KBM-7 (cell line): ENCODE measurements around the gene TRIO.

ENCODE experiments used
- DNase-seq: peaks from one replicate; pipeline ENCODE4 v3.0.0-alpha.2; 2015
- in situ Hi-C: fragments of 300-500 bp; cut with MboI; formaldehyde crosslinking; loops from 2 replicates; pipeline ENCODE4 v1.14.3; 2020; ENCODE audit warnings: low sequenced_read_pairs, low pct_unique_long_range_greater_than_20kb, mixed read lengths

TRIO gene

GRCh38 chr5:14348142-14348541 lies 205.0 kb downstream of the TRIO start:
- in situ Hi-C loops = no loop called here
- DNase-seq = no peak

DNA sequence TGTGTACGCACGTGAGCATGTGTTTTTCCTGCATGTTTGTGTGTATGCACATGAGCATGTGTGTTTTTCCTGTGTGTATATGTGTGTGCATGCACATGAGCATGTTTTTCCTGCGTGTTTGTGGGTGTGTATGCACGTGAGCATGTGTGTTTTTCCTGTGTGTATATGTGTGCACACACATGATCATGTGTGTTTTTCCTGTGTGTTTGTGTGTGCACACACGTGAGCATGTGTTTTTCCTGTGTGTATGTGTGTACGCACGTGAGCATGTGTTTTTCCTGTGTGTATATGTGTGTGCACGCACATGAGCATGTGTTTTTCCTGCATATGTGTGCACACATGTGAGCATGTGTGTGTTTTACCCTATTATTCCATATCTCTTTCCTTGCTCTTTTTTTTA lies 205.9 kb downstream of the TRIO start:
- no peak for DNase-seq
- in situ Hi-C loops = no loop called here

GRCh38 chr5:14351086-14351661 lies 208.0 kb downstream of the TRIO start:
- peak; percentile 53 for DNase-seq
- in situ Hi-C loops = no loop called here

DNA sequence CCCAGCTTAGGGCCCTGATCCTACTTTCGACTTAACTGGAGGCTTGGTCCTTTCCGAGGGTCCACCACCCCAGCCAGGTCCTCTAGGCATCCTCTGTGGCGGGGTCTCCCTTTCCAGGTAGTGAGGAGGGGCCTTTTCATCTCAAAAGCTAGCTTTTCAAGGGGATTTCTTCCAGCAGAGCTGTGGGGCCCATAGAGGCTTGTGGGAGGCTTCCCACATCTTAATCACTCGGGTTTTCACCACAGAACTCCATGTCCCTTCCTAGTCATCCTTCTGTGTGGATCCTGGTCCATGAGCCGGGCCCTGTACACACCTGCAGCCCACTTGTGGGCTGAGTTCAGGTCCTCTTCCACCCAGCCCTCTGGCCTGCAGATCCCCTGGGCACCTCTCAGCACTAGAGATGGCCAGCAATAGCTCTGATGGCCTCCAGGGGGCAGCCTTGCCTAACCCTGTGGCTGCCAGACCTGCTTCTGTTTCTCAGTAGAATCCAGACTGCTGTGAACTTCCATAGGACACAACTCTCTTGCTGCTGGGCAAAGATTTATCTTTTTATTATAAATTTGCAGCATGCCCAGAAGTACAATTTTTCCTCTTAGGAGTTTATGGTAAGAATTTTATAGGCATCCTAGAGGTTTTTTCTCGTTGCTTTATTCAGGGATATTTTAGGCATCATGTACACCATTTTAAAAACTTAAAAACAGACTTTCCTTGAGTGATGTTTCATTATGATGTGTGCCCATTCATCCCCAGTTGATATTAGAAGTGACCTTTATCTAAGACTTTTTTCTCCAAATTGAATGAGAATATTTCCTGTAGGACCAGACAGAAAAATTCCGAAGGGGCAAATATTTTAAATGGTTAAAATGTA lies 208.9 kb downstream of the TRIO start:
- peak; percentile 72 for DNase-seq
- in situ Hi-C loops = no loop called here

GRCh38 chr5:14353726-14354474 lies 210.8 kb downstream of the TRIO start:
- in situ Hi-C loops = no loop called here
- no peak for DNase-seq

- in situ Hi-C loops = no loop called here
- DNase-seq = no peak
These were observed 212.2 kb downstream of the TRIO start for GRCh38 chr5:14355391-14355790.

DNA sequence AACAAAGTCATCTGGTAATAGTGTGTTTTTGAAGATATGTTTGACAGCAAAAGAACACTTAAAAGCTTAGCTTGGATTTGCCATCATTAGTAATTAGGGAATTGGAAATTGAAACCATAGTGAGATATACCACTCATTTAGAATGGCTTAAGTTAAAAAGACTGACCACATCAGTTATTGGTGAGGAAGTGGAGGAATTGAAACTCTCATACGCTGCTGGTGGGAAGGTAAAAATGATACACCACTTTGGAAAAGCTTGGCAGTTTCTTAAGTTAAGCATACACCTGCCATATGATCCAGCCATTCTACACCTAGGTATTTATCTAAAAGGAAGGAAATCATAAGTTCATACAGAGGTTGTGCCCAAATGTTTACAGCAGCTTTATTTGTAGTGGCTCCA lies 213.2 kb downstream of the TRIO start:
- no peak for DNase-seq
- in situ Hi-C loops = no loop called here

- no peak for DNase-seq
- in situ Hi-C loops = no loop called here
These were observed 214.3 kb downstream of the TRIO start for GRCh38 chr5:14357441-14357840.

DNA sequence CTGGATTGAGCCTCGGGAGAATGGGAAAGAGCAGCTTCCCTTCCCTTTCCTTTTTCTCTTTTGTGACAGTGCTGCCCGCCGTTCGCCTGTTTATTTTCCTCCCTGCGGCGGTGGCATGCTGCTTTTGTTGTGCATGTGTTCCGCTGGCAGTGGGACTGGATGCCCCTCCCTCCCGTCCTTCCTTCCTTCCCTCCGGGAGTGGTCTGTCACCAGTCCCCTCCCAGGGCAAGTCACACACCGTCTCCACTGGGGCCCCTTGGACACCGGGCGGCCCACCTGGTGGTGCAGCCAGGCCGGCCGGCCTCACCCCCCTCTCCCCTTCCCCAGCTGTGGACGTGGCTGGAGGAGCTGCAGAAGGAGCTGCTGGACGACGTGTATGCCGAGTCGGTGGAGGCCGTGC lies 214.7 kb downstream of the TRIO start:
- no peak for DNase-seq
- in situ Hi-C loops = no loop called here

GRCh38 chr5:14358536-14358935 lies 215.4 kb downstream of the TRIO start:
- DNase-seq = no peak
- in situ Hi-C loops = no loop called here

DNA sequence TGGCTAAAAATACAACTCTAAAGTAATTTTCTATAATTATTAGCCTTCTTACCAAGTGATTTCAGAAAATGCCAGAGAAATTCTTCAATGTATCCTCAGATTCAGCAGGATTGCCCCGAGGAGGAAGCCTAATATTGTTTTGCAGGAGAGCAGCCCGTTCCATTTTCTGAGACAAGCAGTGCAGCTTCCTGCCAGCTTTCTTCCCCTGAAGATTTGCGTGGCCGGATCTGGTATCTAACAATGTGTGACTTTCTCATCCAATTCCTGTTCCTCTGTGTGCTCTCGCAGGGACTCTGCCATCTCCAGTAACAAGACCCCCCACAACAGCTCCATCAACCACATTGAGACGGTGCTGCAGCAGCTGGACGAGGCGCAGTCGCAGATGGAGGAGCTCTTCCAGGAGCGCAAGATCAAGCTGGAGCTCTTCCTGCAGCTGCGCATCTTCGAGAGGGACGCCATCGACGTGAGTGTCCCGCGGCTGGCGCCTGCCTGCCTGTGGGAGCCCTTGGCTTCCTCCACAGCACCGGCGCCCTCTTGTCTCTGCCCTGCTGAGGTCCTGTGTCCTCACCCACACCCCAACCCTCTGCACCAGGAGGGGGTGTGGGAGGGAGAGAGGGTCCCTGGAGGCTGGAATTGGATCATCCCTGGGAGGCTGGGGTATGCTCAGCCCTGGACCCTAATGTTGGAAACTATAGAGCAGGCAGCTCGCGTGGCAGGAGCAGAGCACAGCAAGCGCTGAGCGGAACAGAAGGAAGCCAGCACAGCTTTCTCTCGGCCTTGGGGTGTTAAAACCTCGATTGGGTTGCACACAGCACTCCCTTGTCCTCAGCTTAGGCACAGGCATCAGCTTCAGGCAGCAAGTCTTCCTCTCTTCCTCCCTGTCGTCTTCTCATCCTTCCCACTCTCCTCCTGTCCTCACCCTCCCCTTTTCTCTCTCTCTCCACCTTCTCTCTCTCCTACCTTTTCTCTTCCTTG lies 216.2 kb downstream of the TRIO start:
- in situ Hi-C loops = no loop called here
- no peak for DNase-seq

- in situ Hi-C loops = no loop called here
- peak; percentile 25 for DNase-seq
These were observed 219.3 kb downstream of the TRIO start for GRCh38 chr5:14362491-14362890.

- DNase-seq = peak; percentile 35
- in situ Hi-C loops = no loop called here
These were observed 221.0 kb downstream of the TRIO start for GRCh38 chr5:14364096-14364495.

DNA sequence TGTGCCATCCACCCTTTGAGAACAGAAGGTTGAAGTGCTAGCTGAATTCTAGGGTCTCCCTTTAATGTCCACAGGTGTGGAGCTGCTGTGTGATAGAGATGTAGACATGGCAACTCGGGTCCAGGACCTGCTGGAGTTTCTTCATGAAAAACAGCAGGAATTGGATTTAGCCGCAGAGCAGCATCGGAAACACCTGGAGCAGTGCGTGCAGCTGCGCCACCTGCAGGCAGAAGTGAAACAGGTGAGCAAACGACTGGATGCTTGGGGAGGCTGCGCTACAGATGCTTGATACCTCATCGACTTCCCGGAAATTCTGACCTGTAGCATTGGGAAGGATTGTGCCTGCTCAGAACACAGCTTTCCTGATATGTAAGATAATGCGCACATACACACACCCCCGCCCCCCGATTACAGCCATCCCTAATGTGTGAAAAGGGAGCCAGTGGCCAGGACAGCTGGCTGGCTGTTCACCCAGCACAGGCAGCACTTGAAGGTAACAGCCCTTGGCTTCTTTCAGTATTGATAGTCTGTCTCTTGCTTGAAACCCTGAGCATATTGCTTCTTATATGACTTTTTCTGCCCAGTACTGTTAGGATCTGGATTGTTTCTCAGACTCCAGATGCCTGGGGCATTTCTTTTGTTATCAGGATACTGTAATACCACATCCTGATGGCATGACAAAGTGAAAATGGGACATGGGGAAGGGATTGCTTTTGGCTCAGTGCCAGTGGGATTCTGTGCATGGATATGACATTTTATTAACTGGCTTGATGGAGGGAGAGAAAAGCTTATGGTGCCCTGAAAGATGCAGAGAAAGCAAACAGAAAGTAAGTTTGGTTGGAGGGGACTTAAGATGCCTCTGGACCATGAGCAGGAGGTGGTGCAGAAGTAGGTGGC lies 221.7 kb downstream of the TRIO start:
- no peak for DNase-seq
- in situ Hi-C loops = no loop called here

GRCh38 chr5:14365831-14366430 lies 222.8 kb downstream of the TRIO start:
- in situ Hi-C loops = no loop called here
- peak; percentile 34 for DNase-seq

DNA sequence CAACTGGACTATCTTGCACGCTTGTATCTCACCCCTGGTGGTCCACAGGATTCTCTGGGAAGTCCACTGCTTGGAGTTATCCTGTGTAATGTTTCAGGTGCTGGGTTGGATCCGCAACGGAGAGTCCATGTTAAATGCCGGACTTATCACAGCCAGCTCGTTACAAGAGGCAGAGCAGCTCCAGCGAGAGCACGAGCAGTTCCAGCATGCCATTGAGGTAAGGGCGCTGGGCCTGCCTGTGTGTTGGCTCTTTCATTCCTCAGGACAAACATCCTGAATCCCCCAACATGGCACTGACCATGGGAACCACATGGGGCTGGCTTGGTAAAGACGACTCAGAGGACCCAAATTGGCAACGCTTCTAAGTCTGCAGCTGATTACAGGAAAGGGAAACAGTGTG lies 223.6 kb downstream of the TRIO start:
- in situ Hi-C loops = no loop called here
- no peak for DNase-seq

DNA sequence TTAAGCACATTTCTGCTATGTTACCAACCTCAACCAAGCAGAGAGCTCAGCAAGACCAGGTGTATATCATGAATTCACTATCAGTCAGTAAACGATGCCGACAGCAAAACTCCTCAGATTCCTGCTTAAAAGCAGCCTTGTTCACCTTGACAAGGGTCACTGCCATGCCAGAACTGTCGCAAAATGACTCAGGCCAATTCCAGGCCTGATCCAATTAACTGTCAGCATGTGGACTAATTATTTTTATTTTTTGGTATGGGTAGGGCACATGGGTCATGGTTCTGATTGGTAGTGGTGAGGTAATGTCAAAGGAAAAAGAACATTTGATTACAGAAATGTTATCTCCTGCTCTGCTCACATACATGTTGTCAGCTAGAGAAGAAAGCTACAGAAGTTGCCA lies 224.2 kb downstream of the TRIO start:
- in situ Hi-C loops = no loop called here
- no peak for DNase-seq

DNA sequence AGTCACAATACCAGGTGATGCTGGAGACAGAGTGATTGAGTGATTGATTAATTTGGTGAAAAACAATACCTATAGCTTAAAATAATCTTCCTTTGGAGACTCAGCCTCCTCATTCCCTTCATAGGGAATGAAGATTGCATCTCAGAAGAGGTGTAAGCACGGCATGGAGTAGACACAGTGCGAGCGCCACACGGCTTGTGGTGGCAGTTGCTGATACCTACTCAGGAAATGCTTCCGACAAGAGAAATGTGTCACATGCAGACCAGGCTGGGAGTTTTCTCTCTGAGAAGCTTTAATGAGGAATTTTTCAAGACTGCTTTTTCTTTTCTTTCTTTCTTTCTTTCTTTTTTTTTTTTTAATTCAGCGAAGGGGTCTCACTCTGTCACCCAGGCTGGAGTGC lies 226.6 kb downstream of the TRIO start:
- in situ Hi-C loops = no loop called here
- DNase-seq = no peak
